GM19025 (cell line): ENCODE results near the gene ATG9A.

ENCODE experiments used
- ATAC-seq: cut with Tn5 transposase; IDR thresholded peaks from one replicate; pipeline ENCODE4 v1.9.1; 2021; ENCODE audit warnings: mild to moderate bottlenecking, low read depth, moderate library complexity; ENCODE audit not compliant: unreplicated experiment

Gene ATG9A

GRCh38 chr2:219252900-219253752 is 23.7 kb upstream of the ATG9A start, which contains the start of gene TUBA4B:
TSS of gene TUBA4B (plus strand) at chr2:219253243. CDS start at chr2:219253408, 165 bp downstream.
- ATAC-seq: no peak

GRCh38 chr2:219252570-219252899 is 23.1 kb upstream of the ATG9A start:
- no peak for ATAC-seq

GRCh38 chr2:219252084-219252483 is 22.6 kb upstream of the ATG9A start:
- no peak for ATAC-seq

GRCh38 chr2:219251656-219252055 is 22.2 kb upstream of the ATG9A start:
- no peak for ATAC-seq

GRCh38 chr2:219250049-219250781 is 20.8 kb upstream of the ATG9A start:
- no peak for ATAC-seq

GRCh38 chr2:219249203-219249980 is 20.0 kb upstream of the ATG9A start:
- peak; percentile 35 for ATAC-seq

GRCh38 chr2:219248845-219249202 is 19.4 kb upstream of the ATG9A start:
- no peak for ATAC-seq

GRCh38 chr2:219247678-219248642 is 18.5 kb upstream of the ATG9A start:
- ATAC-seq: no peak

GRCh38 chr2:219246559-219246958 is 17.1 kb upstream of the ATG9A start:
- no peak for ATAC-seq

- no peak for ATAC-seq
These were observed 16.4 kb upstream of the ATG9A start for GRCh38 chr2:219245899-219246230.

- ATAC-seq: peak; percentile 57
These were observed 15.9 kb upstream of the ATG9A start, which contains the start of the genes GLB1L and STK16 for GRCh38 chr2:219245148-219245898. TSS of gene GLB1L (minus strand) at chr2:219245444. CDS start at chr2:219243573, 1,871 bp downstream. TSS of gene STK16 (plus strand) at chr2:219245479. CDS start at chr2:219246000, 521 bp downstream.

- ATAC-seq: no peak
These were observed 15.3 kb upstream of the ATG9A start for GRCh38 chr2:219244789-219245147.

- ATAC-seq: no peak
These were observed 13.9 kb upstream of the ATG9A start for GRCh38 chr2:219243291-219243761.

GRCh38 chr2:219234331-219234730 is 4.9 kb upstream of the ATG9A start:
- ATAC-seq: no peak

GRCh38 chr2:219230059-219230540 is 664 bp upstream of the ATG9A start:
- ATAC-seq: no peak

- peak; percentile 10 for ATAC-seq
These were observed 528 bp downstream of the ATG9A start for GRCh38 chr2:219228911-219229304.

GRCh38 chr2:219228041-219228910 is 1.2 kb downstream of the ATG9A start:
- ATAC-seq: no peak

GRCh38 chr2:219225350-219225749 is 4.1 kb downstream of the ATG9A start:
- no peak for ATAC-seq
